ENCODE results near the gene PPM1H. TPM values are rescaled to one million over a fixed set of nuclear protein-coding genes. Genes with fewer than 3 reads are reported as not detected.

Gene PPM1H
- total and polyA plus RNA-seq, 11 donors = 1.3 to 9.6 (median 4.9) TPM

DNA sequence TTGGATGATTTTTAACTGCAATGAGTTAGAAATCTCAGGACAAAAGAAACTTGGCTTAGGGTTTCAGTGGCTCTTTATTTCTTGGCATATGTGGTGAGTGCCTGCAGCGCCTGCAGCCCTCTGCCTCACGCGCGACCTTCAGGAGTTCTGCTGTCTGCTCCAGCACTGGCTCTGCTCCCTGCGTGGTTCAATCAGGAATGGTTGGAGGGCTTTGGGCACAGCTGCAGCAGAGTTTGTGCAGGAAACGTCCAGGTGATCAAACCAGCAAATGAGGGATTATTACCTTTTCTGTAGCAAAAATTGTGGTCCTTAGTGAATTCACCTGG lies 19.8 kb downstream of the PPM1H start:
- no peaks in the 10 kb centered on the region for H3K27me3 ChIP-seq
- DNase-seq = peak in 2 of 5 donors; percentile 36 to 53
- H3K4me3 ChIP-seq = no peak overlapping the region
- peak in 3 of 4 donors; percentile 70 to 80 (median 73) for ATAC-seq
- intact Hi-C loops (cut with DNase I) = no loop called here
- peaks cover 0 to 34% (median 13%) of the 10 kb centered on the region in 12 donors for H3K4me1 ChIP-seq
- H3K36me3 ChIP-seq = no peaks in the 10 kb centered on the region
- no peak overlapping the region for H3K27ac ChIP-seq
- no peak for TF ChIP-seq POLR2A (IDR thresholded peaks at IDR 0.05)
- TF ChIP-seq, protein P1, sequence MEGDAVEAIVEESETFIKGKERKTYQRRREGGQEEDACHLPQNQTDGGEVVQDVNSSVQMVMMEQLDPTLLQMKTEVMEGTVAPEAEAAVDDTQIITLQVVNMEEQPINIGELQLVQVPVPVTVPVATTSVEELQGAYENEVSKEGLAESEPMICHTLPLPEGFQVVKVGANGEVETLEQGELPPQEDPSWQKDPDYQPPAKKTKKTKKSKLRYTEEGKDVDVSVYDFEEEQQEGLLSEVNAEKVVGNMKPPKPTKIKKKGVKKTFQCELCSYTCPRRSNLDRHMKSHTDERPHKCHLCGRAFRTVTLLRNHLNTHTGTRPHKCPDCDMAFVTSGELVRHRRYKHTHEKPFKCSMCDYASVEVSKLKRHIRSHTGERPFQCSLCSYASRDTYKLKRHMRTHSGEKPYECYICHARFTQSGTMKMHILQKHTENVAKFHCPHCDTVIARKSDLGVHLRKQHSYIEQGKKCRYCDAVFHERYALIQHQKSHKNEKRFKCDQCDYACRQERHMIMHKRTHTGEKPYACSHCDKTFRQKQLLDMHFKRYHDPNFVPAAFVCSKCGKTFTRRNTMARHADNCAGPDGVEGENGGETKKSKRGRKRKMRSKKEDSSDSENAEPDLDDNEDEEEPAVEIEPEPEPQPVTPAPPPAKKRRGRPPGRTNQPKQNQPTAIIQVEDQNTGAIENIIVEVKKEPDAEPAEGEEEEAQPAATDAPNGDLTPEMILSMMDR (IDR thresholded peaks at IDR 0.05) = no peak
- no peaks in the 10 kb centered on the region for H3K9me3 ChIP-seq
- 42 to 66% (median 55%) methylated on average over 6 of the region's 6 CpGs for WGBS, 4 donors

DNA sequence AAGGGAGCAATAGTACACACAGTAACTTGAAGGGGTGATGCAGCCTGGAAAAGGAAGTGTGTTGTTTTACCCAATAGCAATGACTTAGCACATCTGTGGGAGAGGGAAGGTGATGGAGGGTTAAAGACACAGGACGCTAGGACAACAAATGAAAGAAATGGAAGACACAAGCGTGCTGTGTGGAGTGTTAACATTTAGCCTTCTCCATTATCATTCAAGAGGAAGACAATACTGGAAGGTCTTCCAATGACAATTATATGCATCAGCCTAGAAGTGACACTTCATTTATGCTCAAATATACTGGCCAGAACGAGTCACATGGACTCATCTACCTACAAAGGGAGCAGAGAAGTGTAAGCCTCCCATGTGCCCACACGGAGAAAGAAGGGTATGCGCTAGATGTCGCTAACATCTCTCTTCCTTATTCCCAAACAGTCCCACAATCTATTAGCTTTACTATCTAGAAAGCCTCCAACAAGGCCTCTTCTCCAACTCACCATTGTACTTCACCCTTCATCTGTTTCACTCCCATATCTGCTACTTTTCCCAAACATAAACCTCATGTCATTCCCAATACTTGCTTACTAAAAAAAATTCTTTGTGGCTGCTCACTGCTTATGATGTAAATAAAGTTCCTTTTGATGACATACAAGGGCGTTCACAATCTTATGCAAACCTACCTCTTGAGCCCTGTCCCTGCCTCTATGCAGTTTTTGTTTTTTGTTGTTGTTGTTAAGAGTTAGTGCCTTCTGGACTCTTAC lies 20.3 kb downstream of the PPM1H start:
- H3K27me3 ChIP-seq = no peaks in the 10 kb centered on the region
- no peak overlapping the region for H3K27ac ChIP-seq
- ATAC-seq (peak in 2 of 4 donors; percentile 34 to 42), DNase-seq (no peak)
- TF ChIP-seq POLR2A (IDR thresholded peaks at IDR 0.05) = no peak
- TF ChIP-seq, protein P1 (IDR thresholded peaks at IDR 0.05) = no peak
- peaks cover 0 to 29% (median 9%) of the 10 kb centered on the region in 12 donors for H3K4me1 ChIP-seq
- no peaks in the 10 kb centered on the region for H3K9me3 ChIP-seq
- no peak overlapping the region for H3K4me3 ChIP-seq
- H3K36me3 ChIP-seq = no peaks in the 10 kb centered on the region
- intact Hi-C loops (cut with DNase I) = no loop called here
- 82 to 90% (median 88%) methylated on average over 7 of the region's 7 CpGs for WGBS, 4 donors

DNA sequence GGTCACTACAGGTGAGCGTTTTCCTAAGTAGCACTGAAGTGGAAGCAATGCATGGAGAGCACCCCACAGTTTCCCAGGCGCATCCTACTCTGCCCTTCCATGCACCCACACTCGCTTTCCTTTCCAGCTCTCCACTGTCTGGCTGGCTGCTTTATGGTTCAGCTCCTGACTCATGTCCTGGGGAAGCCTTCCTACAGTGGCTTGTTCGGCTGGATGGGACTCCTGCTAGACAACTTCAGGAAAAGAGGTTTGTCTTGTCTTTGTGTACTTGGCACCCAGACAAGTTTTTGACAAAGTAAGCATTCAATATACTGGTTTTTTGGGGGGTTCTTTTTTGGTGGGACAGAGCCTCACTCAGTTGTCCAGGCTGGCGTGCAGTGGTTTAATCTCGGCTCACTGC lies 21.6 kb downstream of the PPM1H start:
- 91 to 97% (median 93%) methylated on average over 6 of the region's 6 CpGs for WGBS, 4 donors
- no peaks in the 10 kb centered on the region for H3K27me3 ChIP-seq
- H3K4me1 ChIP-seq = peaks cover 0 to 23% (median 8%) of the 10 kb centered on the region in 12 donors
- DNase-seq (no peak), ATAC-seq (no peak)
- no peaks in the 10 kb centered on the region for H3K36me3 ChIP-seq
- H3K4me3 ChIP-seq = no peak overlapping the region
- intact Hi-C loops (cut with DNase I) = no loop called here
- no peaks in the 10 kb centered on the region for H3K9me3 ChIP-seq
- no peak overlapping the region for H3K27ac ChIP-seq
- TF ChIP-seq, protein P1 (IDR thresholded peaks at IDR 0.05) = no peak
- TF ChIP-seq POLR2A (IDR thresholded peaks at IDR 0.05) = no peak

DNA sequence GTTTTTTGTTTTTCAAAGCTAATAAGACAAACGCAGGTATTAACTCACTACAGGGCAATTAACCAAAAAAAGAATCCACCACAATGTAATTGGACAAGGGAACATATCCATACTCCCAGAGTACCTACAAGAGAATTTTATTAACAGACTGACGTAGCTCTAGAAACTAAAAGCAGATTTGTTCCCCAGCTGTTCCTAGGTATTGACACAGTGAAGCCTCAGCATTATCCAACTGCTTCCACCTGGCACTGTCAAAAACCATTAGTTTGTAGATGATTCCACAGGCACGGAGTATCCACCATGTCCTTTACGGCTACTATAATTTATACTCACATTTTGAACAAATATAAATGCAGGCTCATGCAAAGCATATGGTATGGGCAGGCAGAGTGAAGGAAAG lies 22.3 kb downstream of the PPM1H start:
- 70 to 86% (median 83%) methylated on average over 4 of the region's 4 CpGs for WGBS, 4 donors
- H3K4me1 ChIP-seq = peaks cover 0 to 23% (median 8%) of the 10 kb centered on the region in 12 donors
- TF ChIP-seq, protein P1 (IDR thresholded peaks at IDR 0.05) = no peak
- TF ChIP-seq POLR2A (IDR thresholded peaks at IDR 0.05) = no peak

More for the DNA sequence above, 22.3 kb downstream of the PPM1H start:
- intact Hi-C loops (cut with DNase I) = no loop called here
- no peak overlapping the region for H3K27ac ChIP-seq
- H3K9me3 ChIP-seq = no peaks in the 10 kb centered on the region
- no peak overlapping the region for H3K4me3 ChIP-seq
- no peak for ATAC-seq
- no peak for DNase-seq
- no peaks in the 10 kb centered on the region for H3K36me3 ChIP-seq
- H3K27me3 ChIP-seq = no peaks in the 10 kb centered on the region

Measured in heart left ventricle (tissue), 16 donors.